Limb (tissue), 2 donors: Measurements from ENCODE around the gene ZFYVE28.
A peak's percentile ranks its signal among the peaks of the same experiment; 100 is the strongest.

Source experiments
- DNase-seq, 2 donors: peaks; one replicate each; pipeline ENCODE4 v3.0.0-alpha.2; 2016; ENCODE audit errors: extremely low spot score in 2 of 2

The ZFYVE28 gene

DNA sequence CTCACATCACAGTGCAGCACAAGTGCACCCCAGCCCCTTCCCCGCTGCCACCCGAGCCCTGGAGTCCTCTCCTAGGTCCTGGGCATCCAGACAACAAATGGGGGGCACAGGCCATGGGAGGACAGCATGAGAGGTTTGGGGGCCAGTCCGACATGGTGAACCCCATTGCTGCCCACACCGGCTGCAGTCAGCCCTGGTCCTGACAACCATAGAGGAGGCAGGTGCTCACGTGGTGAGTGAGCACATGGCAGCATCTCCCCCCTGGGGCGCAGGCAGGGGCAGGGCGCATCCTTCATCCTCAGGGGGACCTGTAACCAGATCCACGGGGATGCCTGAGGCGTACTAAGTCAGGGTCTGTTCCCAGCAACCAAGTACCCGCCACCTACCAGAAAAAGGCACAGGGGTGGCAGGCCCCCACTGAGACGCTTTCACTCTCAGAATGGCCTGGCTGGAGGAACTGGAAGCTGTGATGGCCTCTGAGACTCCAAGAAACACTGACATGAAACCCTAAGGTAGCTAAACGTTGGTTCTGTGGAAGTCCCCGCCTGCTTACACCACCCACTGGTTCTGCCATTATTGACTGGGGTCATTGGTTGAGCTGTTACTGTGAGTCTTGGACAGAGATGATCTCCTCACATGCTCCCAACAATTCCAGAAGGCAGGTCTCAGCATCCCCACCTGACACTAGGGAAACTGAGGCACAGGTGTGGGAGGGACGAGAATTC is 6.5 kb downstream of the ZFYVE28 start:
- DNase-seq, result no peak

DNA sequence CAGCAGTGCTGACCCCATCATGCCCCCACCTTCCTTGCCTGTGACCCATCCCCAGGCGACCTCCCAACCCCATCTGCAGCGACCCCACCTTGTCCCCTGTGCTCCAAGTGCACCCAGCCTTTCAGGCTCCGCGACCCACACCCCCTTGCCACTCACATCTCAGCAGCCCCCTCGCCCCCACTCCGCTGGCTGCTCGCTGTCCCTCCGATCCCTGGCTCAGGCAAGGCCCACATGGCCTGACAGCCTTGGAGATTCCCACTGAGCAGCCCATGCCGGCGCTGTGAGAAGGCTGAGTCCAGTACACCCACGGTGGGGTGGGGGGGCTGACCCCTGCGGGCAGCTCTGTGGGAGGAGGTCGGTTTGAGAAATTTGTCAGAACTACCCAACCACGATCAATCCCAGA is 9.1 kb downstream of the ZFYVE28 start:
- no peak for DNase-seq

DNA sequence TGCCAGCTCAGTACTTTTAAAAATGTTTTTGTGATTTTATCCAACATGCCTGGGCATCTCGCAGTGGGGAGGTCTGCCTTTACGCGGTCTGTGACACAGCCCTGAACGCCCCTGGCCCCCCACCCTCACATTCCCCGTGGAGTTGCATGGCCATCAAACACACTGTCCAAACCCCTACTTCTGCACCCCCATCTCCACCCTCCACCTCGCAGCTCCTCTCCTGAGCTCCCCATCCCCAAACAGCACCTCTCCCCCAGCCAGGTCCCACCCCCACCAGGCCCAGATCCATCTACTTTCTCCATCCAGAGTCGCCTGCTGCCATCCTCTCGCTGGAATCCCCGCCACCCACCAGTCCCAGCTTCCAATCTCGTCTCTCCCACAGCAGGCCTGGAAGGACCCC is 9.5 kb downstream of the ZFYVE28 start:
- no peak for DNase-seq

DNA sequence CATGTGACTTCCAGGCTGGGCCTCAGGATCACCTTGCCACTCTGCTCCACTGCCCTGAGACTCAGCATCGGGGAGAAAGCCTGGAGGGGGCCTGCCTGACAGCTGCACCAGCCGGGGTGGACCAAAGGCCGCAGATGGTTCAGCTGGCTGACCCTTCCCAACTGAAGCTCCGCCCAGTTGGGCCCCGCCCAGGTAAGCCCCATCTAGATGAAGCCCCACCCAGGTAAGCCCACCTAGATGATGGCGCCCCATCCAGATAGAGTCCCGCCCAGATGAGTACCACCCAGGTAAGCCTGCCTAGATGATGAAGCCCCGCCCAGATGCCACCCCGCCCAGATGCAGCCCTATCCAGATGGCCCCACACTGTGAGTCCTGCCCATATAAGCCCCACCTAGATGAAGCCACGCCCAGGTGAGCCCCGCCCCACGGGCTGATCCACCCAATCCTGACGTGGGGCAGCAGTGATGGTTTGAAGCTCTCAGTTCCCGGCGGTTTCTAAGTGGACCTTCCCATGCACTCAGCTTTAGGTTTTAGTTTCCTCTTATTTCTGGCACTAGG is 10.0 kb downstream of the ZFYVE28 start:
- DNase-seq, result no peak

DNA sequence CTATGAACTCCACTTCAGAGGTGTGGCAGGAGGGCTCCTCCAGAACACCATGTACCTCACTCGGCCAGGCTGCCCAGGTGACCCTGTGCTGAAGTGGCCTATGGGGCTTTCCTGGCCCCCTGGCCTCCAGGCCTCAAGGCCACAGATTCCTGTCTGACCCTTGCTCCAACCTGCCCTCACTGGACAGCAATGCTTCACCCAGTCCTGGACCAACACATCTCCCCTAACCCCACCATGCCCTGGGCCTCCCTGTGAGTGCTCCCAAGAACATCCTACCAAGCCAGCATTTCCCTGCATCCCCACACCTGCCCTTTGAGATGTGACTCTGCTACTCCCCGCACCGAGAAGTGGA is 10.5 kb downstream of the ZFYVE28 start:
- DNase-seq, result no peak

GRCh38 chr4:2406920-2407319 is 11.5 kb downstream of the ZFYVE28 start:
- no peak for DNase-seq

DNA sequence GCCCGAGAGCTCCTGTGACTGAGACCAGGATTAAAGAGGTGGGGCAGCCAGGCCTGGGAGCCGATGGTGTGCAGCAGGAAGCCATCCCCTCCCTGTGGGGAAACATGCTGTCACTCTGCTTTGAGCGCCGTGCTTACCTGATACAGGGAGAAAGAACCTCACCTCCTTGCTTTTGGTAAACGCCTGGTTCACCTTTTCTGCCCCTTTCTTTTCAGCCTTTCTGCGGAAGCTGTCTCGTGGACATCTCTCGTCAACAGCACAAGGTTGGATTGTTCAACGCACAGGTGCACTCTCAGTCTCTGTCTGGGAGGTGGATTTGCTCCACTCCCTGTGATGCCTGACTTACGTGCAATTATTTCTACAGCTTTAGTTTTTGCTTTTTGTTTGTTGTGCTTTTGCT is 12.0 kb downstream of the ZFYVE28 start:
- DNase-seq, result no peak

DNA sequence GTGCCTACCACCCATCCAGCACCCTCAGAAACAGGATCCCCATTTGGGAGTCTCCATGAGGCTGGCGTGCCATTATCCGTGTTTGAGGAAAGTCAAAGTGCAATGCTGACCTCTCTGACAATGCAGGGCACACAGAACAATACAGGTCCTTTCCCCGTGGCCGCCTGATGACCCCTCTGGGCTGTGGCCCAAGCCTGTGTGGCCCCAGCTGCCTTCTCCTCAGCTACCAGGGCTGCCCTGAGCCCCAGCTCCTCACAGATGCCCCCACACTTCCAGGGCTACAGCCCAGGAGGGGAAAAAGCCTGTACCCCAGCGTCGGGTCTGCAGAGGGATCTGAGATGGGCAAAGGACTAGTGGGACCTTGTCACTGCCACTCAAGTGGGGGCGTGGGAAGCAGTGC is 15.5 kb downstream of the ZFYVE28 start:
- DNase-seq, result no peak

DNA sequence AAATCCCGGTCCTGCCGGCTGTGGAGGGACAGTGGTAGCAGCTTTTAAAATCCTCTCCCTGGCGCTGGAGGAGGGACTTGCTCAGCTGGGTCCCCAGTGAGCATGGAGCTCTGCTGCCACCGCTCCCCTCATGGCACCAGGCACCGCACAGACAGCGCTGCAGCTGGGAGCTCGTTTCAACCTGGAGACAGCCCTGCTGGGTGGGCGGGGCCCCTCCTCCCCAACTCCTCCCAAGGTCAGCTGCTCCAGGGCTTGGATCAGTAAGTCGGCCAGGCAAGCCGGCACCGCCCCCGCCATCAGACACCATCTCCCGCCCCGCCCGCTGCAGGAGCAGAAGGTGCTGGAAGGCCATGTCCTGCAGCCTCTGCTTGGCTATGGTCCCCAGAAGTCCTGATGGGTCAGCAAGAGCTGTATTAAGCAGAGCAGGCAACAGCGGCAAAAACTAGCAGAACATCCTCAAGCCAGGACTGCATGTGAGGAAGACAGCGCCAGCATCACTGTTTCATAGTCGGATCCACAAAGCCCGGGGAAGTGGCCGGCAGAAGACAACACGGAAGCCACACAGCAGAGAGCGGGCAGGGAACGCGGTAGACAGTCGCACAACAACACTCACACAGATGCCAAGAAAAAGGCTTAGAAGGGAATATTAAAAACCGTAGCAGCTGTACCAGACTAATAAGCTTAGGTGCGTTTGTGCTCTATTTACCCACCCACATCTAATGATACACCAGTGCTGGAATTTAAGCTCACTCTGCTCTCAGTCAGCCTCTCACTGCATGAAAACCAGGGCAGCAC is 16.2 kb downstream of the ZFYVE28 start:
- DNase-seq, result peak; percentile 30 to 70

GRCh38 chr4:2401610-2401983 is 16.8 kb downstream of the ZFYVE28 start:
- DNase-seq, result no peak

DNA sequence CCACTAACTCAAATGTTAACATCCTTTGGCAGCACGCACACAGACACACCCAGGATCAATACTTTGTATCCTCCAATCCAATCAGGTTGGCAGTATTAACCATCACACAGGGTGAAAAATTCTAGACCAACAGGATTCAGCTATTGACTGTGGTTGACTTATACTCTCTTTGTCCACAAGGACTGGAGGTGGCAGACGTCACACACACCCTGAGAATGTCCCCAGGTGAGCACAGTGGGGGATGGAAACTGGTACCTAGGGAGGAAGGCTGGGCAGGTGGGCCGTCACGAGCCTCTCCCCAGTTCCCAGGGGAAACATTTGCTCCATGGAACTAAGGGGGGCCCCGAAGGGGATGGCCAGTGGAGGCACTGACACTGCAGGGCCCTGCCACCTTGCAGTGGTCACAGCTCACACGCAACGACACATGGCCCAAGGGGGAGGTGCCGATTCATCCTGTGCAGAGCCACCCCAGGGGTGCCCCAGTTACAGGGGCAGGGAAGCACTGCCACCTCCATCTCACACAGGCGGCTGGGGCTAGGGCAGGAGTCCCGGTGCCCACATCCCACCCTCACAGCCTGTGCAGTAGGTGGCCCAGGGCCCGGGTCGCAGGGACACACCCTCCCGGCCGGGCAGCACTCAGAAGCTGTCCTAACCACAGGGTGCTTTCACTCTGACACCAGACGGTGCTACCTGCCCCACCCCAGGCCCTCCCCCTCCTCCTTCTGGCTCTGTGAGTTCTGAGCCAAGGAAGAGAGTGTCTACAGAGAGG is 17.4 kb downstream of the ZFYVE28 start:
- DNase-seq, result no peak

- DNase-seq, result no peak
Measured at GRCh38 chr4:2399631-2400190, 18.7 kb downstream of the ZFYVE28 start.

- DNase-seq, result no peak
Measured at GRCh38 chr4:2399216-2399615, 19.2 kb downstream of the ZFYVE28 start.

GRCh38 chr4:2397596-2398379 is 20.7 kb downstream of the ZFYVE28 start:
- DNase-seq, result no peak

DNA sequence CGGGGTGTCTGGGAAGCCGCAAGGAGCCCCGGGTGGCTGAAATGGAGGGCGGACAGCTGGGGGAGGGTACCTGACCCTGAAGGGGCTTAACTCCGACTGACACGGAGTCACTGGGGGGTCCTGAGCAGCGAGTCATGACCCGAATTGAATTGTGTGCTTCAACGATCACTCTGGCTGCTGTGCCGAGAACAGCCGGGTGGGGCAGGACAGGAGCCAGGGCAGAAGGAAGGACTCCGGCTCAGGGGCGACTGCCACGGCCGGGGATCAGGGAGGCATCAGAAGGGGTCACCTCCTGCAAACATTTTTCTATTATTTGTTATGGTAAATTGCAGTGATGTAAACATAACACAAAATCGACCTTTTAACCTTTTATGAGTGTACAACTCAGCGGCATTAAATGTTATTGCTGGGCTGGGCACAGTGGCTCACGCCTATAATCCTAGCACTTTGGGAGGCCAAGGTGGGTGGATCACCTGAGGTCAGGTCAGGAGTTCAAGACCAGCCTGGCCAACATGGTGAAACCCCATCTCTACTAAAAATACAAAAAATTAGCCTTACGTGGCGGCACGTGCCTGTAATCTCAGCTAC is 21.6 kb downstream of the ZFYVE28 start:
- no peak for DNase-seq

GRCh38 chr4:2395584-2395983 is 22.9 kb downstream of the ZFYVE28 start:
- DNase-seq, result no peak

DNA sequence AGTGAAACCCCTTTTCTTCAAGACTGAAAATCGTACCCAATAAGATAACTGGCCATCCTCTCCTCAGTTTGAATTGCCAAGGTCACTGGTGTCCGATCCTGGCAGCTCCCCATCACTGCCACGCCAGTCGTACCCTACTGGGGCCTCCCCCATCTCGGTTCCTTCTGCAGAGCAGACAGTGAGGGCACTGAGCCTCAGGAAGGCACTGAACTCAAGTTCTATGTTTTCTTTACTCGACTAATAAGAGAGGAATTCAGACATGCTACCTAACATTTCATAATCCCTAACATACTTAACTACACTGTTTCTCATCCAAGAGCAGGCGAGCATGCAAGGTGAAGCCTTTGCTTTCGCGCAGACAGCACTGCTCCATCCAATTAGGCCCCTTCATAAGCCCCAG is 23.4 kb downstream of the ZFYVE28 start:
- DNase-seq, result no peak

- DNase-seq, result no peak
Measured at GRCh38 chr4:2394528-2394927, 23.9 kb downstream of the ZFYVE28 start.

DNA sequence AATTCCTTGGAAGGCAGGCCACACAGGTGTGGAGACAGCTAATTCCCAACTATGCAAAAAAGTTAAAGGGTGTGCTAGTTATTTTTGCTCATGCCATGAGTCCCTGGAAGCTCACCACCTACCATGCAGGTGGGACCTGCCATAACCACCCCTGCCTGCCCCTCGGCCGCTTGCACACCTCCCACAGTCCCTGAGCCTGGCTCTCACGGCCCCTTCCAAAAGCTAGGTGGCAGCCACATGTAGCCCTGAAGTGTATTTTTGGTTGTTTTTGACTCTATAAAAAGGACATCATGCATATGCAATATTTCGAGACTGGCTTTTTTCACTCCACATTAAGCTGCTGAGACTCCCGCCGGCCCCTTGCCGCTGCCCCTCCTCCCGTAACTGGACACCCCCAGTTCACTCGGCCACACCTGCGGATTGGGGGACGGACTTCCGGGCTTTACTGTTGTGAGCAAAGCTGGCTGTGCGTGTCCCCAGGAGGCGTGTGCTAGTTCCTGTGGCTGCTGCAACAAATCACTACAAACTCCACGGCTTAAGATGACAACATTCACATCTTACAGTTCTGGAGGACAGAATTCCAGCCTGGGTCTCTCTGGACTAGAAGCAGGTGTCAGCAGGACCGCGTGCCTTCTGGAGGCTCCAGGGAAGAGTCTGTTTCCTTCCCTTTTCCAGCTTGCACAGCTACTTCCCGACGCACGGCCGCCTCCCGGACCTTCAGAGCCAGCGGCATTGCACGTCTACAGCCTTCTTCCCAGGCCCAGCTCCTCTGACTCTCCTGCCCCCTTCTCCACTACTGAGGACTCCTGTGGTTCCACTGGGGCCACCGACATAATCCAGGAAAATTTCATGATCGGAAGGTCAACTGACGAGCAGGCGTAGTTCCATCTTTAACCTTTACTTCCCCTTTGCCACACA is 24.8 kb downstream of the ZFYVE28 start:
- peak; percentile 63 to 73 for DNase-seq
